Cardiac muscle cell (in vitro differentiated cells and primary cell): ENCODE results near the gene CCDC141. TPM values are rescaled to one million over a fixed set of nuclear protein-coding genes. Genes with fewer than 3 reads are reported as not detected.

ENCODE experiments used
- DNase-seq, 2 donors: peaks; one replicate each; pipeline versions ENCODE4 v3.0.0 to v3.0.0-alpha.2; 2010 to 2017; ENCODE audit warnings: low read depth in 1 of 2, low spot score in 1 of 2
- H3K27ac ChIP-seq: fragments of 200-600 bp; sonication (generic); 2 replicates; pipeline ENCODE4 v1.5.1; 2016
- H3K27me3 ChIP-seq: fragments of 200-600 bp; sonication (generic); 2 replicates; pipeline ENCODE4 v1.6.0; 2016; ENCODE audit warnings: control low read depth
- H3K36me3 ChIP-seq: fragments of 200-600 bp; sonication (generic); 2 replicates; pipeline ENCODE4 v1.5.1; 2016; ENCODE audit warnings: control low read depth
- H3K4me1 ChIP-seq: fragments of 200-600 bp; sonication (generic); 2 replicates; pipeline ENCODE4 v1.8.1; 2017; ENCODE audit warnings: low read depth, mild to moderate bottlenecking, mixed run types
- H3K4me3 ChIP-seq: fragments of 200-600 bp; sonication (generic); 2 replicates; pipeline ENCODE4 v1.5.1; 2016; ENCODE audit warnings: mild to moderate bottlenecking
- H3K9me3 ChIP-seq: fragments of 200-600 bp; sonication (generic); 2 replicates; pipeline ENCODE4 v1.5.1; 2017; ENCODE audit warnings: low read depth, mild to moderate bottlenecking, control low read depth
- polyA plus RNA-seq: library from polyadenylated mRNA; unstranded; fragments of >200 nt; fragmentation: Nextera tagmentation; extraction: Ambion mirVana; gene quantifications from 2 replicates; pipeline ENCODE4 v1.2.1, GENCODE V29; 2016
- total RNA-seq: library from RNA; depleted of rRNA; stranded (reverse); fragments of >200 nt; gene quantifications from 2 replicates; pipeline ENCODE4 v1.2.3, GENCODE V29; 2016
- TF ChIP-seq, protein P1 (sequence below): IDR thresholded peaks from 2 replicates; pipeline ENCODE4 v1.5.1; 2012; ENCODE audit warnings: low read depth, mild to moderate bottlenecking, low read length

The CCDC141 gene
- total and polyA plus RNA-seq, 2 experiments from 2014 or later, result 134 to 213 TPM

DNA sequence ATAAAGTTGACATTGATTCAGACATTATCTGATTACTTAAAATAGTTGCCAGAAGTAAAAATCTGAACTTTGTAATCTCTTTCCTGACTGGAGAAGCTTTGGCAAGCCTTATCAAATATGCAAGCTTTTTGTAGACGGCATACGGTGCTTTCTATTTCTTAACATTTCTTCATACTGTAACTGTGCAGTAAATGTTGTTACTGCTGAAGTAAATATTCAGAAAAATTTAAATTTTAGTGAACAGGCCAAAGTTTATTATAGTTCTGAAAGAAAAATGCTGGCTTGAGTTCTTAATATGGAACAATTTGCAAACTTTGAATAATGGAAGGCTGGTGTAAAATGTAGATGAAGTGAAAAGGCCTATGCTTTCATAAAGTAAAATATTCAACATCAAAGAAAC lies 244.5 kb downstream of the CCDC141 start:
- DNase-seq, result no peak

DNA sequence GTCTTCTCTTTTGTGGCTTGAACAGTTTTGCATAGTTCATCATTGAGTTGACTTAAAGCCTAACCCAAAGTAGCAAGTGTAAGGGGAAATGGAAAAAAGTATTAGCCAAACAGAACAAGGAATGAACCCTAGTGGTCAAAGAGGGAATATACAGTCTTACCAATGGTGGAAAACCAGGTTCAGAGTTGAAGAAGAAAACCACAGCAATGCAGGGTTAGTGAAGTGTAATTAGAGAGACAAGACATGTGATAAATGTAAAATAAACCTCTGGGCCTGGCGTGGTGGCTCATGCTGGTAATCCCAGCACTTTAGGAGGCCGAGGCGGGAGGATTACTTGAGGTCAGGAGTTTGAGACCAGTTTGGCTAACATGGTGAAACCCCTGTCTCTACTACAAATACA lies 245.1 kb downstream of the CCDC141 start:
- Histone ChIP-seq H3K4me3 (peak overlapping the region; percentile 89), H3K9me3 (no peaks in the 10 kb centered on the region), H3K4me1 (peaks cover 68% of the 10 kb centered on the region), H3K36me3 (peaks cover 55% of the 10 kb centered on the region), H3K27me3 (no peaks in the 10 kb centered on the region), H3K27ac (peak overlapping the region; percentile 99)
- DNase-seq, result peak; percentile 32 to 67
- TF ChIP-seq, protein P1, sequence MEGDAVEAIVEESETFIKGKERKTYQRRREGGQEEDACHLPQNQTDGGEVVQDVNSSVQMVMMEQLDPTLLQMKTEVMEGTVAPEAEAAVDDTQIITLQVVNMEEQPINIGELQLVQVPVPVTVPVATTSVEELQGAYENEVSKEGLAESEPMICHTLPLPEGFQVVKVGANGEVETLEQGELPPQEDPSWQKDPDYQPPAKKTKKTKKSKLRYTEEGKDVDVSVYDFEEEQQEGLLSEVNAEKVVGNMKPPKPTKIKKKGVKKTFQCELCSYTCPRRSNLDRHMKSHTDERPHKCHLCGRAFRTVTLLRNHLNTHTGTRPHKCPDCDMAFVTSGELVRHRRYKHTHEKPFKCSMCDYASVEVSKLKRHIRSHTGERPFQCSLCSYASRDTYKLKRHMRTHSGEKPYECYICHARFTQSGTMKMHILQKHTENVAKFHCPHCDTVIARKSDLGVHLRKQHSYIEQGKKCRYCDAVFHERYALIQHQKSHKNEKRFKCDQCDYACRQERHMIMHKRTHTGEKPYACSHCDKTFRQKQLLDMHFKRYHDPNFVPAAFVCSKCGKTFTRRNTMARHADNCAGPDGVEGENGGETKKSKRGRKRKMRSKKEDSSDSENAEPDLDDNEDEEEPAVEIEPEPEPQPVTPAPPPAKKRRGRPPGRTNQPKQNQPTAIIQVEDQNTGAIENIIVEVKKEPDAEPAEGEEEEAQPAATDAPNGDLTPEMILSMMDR, result peak; percentile 59

More for the DNA sequence above, 244.5 kb downstream of the CCDC141 start:
- Histone ChIP-seq H3K4me3 (peak overlapping the region; percentile 89), H3K9me3 (no peaks in the 10 kb centered on the region), H3K27ac (peak overlapping the region; percentile 99), H3K36me3 (peaks cover 48% of the 10 kb centered on the region), H3K27me3 (no peaks in the 10 kb centered on the region), H3K4me1 (peaks cover 63% of the 10 kb centered on the region)
- TF ChIP-seq, protein P1, result no peak

- no peak for DNase-seq
- H3K4me3 ChIP-seq, result peak overlapping the region; percentile 2
- H3K27me3 ChIP-seq, result no peaks in the 10 kb centered on the region
- peaks cover 47% of the 10 kb centered on the region for H3K4me1 ChIP-seq
- H3K36me3 ChIP-seq, result peaks cover 92% of the 10 kb centered on the region
- TF ChIP-seq, protein P1, result no peak
- H3K9me3 ChIP-seq, result no peaks in the 10 kb centered on the region
- H3K27ac ChIP-seq, result peak overlapping the region; percentile 70
These were observed 249.4 kb downstream of the CCDC141 start for GRCh38 chr2:178800510-178800909.

GRCh38 chr2:178799305-178799704 lies 250.6 kb downstream of the CCDC141 start:
- DNase-seq, result no peak
- Histone ChIP-seq H3K9me3 (no peaks in the 10 kb centered on the region), H3K4me3 (no peak overlapping the region), H3K27me3 (no peaks in the 10 kb centered on the region), H3K36me3 (peaks cover 99% of the 10 kb centered on the region), H3K27ac (peak overlapping the region; percentile 70), H3K4me1 (peaks cover 44% of the 10 kb centered on the region)
- TF ChIP-seq, protein P1, result no peak

GRCh38 chr2:178796079-178796677 lies 253.8 kb downstream of the CCDC141 start:
- Histone ChIP-seq H3K36me3 (peaks cover 100% of the 10 kb centered on the region), H3K27ac (peak overlapping the region; percentile 28)

More at GRCh38 chr2:178796079-178796677, 253.8 kb downstream of the CCDC141 start:
- Histone ChIP-seq H3K4me3 (no peak overlapping the region), H3K27me3 (no peaks in the 10 kb centered on the region), H3K9me3 (no peaks in the 10 kb centered on the region), H3K4me1 (peaks cover 13% of the 10 kb centered on the region)
- peak in 1 of 2 donors; percentile 70 for DNase-seq
- TF ChIP-seq, protein P1, result peak; percentile 50
